ENCODE results near the gene P2RX1.

The P2RX1 gene

DNA sequence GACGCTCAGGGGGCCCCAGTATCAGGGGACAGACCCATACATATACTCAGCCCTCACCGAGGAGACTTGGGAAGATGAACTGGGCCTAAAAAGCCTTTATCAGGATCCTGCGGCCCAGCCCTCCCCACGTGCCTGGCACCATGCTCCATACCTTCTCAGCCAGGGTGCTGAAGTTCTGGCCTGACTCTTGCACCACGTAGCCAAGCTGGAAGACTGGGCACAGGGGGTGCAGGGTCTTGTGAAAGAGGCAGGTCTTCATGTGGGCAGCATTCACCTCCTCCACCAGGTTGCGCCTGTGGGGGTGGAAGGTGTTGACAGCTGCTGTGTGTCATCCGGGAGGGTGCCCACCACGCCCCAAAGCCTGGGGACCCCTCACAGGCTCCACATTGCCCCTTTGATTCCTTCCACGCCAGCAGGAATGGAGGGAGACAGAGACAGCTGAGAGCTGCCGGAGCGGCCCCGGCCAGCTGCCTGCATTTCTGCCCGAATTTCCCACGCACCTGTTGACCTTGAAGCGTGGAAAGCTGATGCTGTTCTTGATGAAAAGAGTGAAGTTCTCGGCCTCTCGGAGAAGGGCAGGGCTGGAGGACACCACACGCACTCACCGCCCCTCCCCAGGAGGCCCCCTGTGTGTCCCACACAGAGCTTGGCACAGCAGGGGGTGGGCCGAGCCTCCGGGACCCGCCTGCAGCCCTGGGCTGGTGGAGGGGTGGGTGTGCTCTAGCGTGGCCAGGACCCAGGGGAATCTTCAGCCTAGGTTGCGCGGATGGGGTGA lies 13.0 kb downstream of the P2RX1 start:
- no peak for DNase-seq

DNA sequence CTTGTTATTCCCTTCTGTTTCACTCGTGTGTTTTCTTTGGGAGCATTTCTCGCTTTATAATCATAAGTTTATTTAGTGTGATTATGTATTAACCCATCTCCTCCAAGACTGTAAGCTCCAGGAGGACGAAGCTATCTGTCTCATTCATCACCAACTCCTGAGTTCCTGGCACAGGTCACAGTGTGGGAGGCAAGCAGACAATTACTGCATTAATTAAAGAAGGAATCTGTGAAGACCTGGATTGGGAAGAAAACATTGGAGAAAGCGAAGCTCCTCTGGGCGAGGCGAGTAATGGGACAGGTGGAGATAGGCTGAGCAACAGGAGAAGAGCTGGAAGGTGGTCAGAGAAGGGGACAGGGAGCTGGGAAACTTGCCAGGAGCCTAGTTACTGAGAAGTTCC lies 15.6 kb downstream of the P2RX1 start:
- no peak for DNase-seq

DNA sequence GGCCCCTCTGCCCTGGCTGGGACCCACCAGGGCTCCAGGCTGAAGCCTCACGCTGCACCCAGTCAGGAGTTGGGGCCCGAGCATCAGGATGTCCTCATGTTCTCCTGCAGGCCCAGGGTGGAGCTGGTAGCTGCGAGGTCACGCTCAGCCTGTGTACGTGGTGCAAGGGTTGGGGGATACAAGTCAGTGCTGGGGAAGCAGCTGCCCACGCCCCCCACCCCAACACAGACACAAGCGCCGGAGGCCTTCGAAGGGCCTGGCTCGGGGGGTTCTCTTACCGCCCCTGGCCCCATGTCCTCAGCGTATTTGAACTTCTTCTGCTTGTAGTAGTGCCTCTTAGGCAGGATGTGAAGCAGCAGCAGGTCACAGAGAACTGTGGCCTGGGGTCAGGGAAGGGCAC lies 18.5 kb downstream of the P2RX1 start:
- DNase-seq = no peak

DNA sequence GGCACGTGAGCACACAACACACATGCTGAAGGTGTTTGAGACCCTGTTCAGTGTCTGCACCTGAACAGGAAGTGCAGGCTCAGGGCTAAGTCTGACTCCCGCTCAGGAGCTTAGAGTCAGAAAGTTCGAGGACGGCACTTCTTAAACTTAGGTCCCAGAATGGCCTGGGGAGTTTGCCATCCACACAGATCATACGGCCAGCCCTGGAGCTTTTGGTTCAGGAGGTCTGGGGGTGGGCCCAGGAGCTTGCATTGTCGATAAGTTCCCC lies 19.4 kb downstream of the P2RX1 start:
- no peak for DNase-seq

DNA sequence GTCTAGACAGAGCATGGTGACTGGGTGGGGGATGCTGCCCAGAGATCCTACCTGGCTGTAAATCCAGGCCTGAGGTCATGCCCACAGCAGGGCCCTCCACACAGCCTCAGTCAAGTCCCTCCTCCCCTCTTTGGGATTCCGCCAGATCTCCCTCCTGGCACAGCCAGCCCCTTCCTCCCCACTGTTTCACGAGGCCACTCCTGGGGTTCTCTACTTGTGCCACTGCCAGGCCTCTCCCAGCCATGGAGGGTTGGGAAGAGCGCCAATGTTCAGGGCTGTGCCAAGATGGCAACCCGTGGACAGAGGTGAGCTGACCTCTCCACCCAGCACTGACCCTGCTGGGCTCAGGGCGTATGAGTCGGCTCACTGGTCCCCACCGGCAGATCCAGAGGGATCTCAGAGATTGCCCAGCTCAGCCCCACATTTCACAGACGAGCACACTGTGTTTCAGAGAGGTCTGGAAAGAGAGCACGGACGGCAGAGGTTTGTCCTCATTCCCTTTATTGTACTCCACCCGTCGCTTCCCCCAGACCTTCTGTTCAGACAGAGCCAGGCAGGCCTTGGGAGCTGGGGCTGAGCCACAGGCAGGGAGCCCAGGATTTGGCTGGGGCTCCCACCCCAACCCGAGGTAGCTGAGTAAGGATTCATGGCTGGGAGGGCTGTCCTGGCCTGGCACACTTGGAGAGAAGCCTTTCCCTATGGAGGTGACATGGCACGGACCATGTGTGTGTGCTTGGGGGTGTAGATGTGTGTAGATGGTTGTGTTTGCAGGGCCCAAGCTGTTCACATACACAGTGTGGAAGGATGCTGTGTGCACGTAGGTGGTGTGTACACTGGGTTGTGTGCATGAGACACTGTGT lies 19.9 kb downstream of the P2RX1 start:
- no peak for DNase-seq

DNA sequence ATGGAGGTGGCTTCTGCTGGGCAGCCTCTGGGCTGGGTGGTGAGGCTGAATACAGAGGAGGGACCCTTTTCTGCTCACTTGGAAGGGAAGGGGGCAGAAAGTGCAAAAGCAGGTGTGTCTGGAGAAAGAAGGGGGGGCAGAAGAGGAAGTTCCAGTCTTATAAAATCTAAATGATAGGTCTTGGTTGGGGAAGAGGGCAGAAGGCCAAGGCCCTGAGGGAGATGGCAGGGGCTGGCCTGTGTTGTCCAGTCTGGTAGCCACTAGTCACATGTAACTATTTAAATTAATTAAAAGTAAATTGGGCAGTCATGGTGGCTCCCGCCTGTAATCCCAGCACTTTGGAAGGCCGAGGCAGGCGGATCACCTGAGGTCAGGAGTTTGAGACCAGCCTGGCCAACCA lies 20.9 kb downstream of the P2RX1 start:
- DNase-seq = no peak

DNA sequence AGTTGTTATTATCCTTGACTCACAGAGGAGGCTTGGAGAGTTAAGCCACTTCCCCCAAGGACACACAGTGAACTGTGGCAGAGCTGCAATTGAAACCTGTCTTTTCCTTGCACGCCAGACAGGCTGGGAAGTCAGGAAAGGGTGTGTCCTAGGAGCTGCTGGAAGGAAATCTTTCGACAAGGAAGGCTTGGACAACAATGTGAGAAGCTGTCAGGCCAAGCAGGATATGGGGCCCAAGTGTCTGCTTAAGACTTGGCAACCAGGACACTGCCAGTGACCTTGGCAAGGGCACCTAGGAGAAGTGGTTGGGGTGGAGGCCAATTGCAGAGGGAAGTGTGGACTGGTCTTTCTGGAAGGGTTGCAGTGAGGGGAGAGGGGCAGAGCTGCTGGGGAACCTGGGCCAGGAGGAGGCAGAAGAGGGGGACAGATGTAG lies 21.3 kb downstream of the P2RX1 start:
- DNase-seq = no peak

DNA sequence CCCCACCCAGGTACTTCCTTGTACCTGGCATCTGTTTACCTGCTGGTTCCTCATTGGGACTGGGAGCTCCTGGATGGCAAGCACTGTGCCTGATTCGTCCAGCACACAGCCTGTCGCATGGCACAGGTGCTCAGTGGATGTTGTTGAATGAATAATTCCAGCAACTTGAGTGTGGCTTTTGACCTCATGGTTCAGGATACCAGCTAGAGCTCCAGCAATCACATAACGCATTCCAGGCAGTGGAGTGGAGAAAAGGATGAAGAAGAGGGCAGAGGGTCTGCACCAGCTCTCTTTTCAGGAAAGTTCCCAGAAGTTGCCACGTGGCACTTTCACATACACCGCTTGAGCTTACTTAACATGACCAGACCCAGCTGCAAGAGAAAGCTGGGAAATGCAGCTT lies 22.1 kb downstream of the P2RX1 start:
- DNase-seq = no peak

DNA sequence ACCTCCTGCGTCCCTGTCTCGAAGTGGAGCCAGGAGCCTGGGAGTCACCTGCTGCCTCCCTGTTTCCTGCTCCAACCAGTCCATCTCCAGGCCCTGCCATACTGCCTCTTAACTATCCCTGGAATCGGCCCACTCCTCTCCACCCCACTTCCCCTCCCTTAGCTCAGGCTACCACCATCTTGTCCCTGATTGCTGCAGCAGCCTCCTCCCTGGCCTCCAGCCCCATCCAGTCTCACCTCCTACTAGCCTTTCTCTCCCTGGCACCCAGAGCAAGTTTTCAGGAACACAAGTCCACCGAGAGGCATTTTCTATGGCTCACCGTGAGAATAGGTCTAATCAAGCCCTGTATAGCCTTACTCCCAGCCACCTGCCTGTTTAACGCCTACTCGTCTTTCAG lies 22.5 kb downstream of the P2RX1 start:
- no peak for DNase-seq

DNA sequence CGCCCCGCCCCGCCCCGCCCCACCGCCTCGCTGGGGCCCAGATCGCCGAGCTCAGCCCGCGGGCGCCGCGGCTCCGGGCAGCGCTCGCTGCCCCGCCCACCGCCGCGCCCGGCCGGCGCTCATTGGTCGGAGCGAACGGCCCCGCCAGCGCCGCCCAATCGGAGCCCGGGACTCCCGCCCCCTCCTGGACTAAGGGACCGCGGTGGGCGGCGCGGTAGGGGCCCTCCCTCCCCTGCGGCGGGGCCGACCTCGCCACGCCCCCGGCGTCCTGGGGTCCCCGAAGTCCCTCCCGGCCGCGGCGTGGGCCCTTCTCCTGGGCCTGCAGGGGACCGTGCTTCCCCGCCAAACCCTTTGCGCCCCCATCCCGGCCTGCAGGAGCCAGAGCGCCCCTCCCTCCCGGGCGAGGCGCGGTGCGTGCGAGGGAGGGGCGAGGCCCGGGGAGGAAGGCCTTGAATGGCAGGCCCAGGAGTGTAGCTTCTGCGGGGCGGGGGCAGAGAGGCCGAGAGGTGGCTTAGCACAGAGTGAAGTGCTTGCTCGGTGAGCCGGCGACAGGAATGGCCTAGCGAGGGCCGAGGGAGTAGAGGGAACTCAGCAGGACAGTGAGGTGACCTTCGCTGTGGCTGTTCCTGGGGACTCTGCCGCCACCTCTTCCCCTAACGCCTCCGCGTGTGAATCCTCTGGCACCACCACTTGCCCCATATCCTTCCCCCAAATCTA lies 23.1 kb downstream of the P2RX1 start, which contains the start of gene CAMKK1:
Gene CAMKK1 (minus strand): TSS at position 51 of the 717 bp plus-strand sequence. CDS start 7,366 bp downstream, outside the sequence.
- peak; percentile 83 for DNase-seq

DNA sequence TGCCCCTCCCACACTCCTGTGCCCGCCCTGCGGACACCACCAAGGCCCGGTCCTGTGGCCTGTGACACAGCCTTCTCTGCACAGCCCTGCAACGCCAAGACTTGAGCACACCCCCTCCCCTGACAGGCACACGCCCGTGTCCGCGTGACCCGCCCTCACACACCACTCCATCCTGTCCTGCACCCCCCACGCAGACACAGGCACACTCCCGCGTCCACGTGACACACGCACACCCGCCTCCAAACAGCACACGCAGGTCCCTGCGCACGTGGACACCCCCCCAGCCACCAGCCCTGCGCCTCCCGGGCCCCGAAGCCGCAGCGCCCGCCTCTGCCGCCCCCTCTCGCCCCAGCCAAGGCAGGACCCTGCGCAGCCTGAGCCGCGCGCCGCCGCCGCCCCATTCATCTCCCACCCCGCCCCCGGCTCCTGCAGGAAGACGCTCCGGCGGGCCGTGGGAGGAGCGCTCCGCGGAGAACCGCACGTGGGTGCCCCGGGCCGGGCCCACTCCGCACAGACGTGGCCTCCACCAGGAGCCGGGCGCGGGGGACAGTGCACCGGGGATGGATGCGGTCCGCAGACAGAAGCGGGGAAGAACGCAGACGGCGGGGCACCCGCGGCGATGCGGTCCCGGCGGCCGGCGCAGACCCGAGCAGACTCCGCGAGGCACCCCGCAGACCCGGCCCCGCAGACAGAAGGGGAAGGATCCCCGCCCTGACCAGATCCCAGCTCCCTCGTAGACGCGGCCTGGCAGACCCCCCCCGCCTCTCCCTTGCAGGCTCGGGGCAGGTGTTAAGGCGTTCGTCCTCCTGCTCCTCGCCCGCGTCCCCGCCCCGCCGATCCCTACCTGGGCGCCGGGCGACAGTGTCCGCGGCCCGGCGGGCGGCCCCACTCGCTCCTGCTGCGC lies 23.9 kb downstream of the P2RX1 start:
- peak; percentile 77 for DNase-seq

DNA sequence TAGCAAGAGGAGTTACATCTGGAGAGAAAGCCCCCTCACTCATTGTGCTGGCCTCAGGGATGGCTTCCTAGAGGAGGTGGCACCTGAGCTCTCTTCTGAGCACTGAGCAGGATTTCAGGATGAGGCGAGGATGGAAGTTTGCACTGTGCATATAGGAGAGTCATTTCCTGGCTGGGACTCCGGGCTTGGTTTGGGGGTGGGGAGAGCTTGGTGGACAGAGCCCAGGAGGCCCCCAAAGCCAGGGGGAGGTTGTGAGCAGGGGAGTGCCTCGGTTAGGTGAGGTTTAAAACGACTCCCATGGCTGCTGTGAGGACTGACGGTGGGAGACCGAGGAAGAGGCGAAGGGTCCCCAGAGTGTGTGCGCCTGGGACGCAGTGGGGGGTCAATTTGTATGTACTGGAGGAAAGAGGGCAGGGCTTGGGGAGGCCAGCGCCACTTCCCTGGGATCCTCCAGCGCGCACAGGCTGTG lies 24.6 kb downstream of the P2RX1 start:
- DNase-seq = no peak

DNA sequence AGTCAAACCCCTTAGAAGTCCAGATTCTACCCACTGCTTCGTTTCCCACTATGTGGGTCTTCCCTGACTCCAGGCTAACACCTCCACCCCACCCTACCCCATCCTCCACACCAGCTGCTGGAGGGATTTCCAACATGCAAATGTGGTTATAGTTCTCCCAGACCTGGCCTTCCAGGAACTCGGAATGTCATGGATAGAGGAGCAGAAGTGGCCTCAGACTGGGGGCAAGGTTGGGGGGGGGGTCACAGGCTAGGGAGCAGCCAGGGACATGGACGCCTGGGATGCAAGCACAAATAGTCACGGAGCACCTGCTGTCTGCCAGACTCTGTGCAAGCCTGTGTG lies 25.4 kb downstream of the P2RX1 start:
- no peak for DNase-seq

DNA sequence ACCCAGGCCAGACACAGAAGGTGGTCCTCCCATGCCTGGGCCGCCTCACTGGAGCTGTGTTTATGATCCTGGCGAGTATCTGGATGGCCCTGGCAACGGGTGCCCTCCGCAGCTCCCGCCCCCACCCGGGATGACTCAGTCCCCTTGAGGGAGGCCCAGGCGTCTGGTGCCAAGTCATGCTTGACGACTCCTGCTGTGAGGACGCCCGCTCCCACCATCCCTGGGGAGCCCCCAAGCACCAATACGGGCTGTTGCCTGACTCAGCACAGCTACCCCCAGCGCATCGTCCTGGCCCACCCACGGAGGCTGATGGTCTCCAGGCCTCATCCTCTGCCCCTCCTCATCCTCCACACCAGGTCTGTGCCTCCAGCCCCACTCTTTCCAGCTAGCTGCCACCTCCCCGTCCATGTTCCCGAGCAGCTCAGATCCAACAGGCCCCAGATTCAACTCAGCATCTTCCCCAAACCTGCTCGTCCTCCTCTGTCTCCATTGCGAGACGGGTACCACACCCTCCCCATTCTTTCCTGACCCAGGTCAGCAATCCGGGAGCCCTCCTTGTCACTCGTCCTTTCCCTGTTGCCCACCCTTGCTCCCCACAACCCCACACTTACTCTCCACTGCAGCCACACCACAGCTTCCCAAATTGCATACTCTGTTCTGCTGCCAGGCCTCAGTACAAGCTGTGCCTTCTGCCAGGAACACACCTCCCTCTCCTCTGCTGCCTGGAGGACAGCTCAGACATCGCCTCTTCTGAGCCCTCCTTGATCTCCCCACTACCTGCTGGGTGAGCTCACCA lies 26.0 kb downstream of the P2RX1 start:
- DNase-seq = no peak

DNA sequence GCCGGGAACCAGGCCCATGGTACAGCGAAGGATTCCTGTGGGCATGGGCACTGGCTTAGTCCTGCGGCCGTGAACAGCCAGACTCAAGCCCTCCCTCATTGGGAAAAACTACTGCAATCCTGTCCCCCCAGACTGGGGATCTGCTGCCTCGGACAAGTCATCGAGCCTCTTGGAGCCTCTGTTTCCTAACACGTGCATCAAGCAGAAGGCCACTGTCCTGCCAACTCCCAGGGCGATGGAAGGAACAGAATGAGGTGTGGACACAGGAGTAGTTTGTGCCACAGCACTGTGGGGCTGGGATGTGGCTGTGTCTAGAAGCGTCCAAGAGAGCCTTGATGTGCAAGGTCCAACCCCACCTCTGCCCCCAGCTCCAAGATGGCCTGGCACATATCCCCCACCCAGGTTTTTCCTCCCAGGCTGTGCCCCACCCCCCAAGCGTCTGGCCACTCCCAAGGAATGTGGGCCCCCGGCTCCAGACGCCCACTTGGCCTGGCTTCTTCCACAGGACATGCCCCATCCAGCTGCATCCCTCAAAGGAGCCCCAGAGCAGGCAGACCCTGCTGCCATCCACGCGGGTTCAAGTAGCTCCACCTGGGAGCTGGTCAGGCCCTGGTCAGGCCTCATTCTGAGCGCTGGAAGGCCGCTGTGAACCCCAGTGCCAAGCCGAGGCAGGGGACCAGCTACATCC lies 26.8 kb downstream of the P2RX1 start:
- no peak for DNase-seq

DNA sequence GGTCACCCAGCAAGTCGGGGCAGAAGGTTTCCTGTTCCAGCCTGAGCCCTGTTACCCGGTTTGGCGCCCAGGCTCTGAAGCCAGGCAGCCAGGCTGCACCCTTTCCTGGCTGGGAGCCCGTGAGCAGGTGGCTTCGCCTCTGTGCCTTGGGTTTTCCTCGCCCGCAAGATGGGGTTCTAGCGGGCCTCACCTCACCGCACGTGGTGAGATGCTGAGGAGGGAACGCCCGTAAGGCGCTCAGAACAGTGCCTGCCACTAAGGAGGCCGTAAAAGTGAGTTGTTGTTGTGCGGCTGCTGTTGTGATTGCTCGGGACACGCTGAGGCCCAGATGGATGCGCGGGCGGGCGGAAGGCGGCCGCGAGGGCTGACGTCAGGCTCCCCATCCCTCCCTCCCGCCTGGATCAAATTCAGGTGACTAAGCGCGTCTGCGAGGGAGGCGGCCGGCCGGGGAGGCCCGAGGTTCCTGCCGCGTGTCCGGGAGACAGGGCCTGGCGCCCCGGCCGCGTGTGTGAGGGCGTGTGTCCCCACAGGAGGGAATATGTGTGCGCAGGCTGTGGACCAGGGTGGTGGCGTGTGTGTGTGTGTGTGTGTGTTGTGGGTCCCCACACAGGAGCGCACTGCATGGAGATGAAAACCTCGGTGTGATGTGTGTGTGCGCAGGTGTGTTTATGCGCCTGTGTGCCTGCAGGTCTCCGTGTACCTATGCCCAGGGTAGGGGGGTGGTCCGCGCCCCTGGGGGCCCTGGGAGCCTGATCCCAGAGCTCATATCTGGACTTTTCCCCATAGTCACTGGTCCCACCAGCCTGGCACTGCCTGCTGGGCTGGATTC lies 27.7 kb downstream of the P2RX1 start:
- no peak for DNase-seq

DNA sequence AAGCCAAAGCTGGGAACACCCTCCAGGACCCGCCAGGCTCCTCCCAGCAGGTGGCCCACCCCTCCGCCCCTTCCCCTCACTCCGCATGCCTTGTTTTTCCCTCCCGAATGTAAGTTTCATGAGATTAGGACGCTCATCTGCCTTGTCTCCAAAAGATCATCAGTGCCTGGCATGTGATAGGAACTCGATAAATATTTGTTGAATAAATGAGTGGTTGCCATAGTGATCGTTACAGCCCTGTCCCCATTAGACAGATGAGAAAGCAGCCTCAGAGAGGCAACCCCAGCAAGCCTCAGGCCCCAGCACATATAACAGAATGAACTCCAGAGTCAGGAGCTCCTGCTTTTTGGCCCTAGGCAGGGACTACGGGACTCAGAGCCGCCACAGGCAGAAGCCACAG lies 28.5 kb downstream of the P2RX1 start:
- peak; percentile 20 for DNase-seq

DNA sequence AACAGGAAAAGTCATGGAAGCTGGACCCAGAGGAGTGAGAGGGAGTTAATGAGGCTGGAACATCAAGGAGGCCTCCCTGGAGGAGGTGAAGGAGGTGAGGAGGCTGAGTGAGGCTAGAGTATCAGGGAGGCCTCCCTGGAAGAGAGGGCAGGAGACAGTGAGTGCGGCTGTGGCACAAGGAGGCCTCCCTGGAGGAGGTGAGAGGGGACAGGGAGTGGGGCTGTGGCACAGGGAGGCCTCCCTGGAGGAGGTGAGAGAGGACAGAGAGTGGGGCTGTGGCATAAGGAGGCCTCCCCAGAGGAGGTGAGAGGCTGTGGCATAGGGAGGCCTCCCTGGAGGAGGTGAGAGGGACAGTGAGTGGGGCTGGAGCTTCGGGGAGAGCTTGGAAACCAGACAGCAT lies 28.9 kb downstream of the P2RX1 start:
- no peak for DNase-seq

DNA sequence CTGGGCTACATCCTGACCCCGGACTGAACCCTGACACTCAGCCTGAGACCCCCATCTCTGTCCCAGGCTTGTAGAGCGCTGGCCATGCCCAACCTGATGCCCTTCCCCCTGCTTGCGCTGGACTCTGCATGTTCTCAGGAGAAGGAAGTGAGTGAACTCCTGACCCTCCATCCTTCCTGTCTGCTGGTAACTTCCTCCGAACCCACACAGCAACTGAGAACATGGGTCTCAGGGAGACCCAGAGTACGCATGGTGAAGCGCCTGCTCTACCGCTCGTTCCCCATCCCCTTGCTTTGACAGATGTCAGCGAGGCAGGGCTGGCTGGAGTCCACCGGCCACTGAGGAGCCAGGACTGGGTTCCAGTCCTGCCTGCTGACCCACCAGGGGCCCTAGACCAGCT lies 29.5 kb downstream of the P2RX1 start:
- no peak for DNase-seq

DNA sequence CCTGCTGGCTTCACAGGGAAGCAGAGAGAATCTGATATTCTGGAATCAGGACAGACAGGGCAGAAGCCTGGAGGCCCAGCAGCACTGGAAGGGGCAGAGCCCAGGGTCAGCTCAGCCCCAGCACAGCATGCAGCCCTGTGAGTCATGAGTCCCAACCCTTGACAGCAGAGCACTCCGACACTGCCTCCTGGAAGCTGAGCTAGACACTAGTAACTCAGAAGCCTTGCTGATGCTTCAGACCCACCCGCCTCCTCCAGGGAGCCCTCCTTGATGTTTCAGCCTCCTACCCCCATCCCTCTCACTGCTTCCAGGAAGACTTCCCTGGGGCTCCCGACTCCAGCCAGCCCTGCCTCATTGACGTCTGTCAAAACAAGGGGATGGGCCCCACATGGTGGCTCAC lies 30.3 kb downstream of the P2RX1 start:
- no peak for DNase-seq

All from CD4-positive, alpha-beta T cell treated with Interleukin-4 for 4 hours (primary cell).